H1 (cell line): ENCODE measurements around the gene WDR6. TPM values are rescaled to one million over a fixed set of nuclear protein-coding genes. Genes with fewer than 3 reads are reported as not detected.

ENCODE experiments used
- KDM1A ChIP-seq: fragments of 200-600, 300-600 bp; sonication (generic); IDR thresholded peaks from 2 replicates; pipeline ENCODE4 v1.7.1; 2016; ENCODE audit warnings: mild to moderate bottlenecking, low read length, borderline replicate concordance
- KDM5A ChIP-seq: fragments of 200-600 bp; IDR thresholded peaks from 2 replicates; pipeline ENCODE4 v1.7.1; 2012; ENCODE audit warnings: mild to moderate bottlenecking, low read length, inconsistent platforms, mixed read lengths
- TAF7 ChIP-seq: optimal IDR thresholded peaks from 2 replicates; pipeline ENCODE3; 2011; ENCODE audit warnings: low read depth, mild to moderate bottlenecking, inconsistent platforms, low read length, moderate library complexity, borderline replicate concordance
- polyA plus RNA-seq, 7 experiments: library from polyadenylated mRNA; depleted of rRNA in 3 of 7; stranded (reverse) in 5 of 7; unstranded in 2 of 7; fragments of >200 nt in 5 of 7; fragments of 200-250 nt in 2 of 7; gene quantifications; 1 replicate in 5 of 7; 2 replicates in 1 of 7; 4 replicates in 1 of 7; pipeline versions ENCODE4 v1.2.1 to v1.2.3, GENCODE V29; 2011 to 2013; ENCODE audit warnings: missing spikeins in 2 of 7, mixed read lengths in 2 of 7
- total RNA-seq: library from RNA; stranded (reverse); fragmentation: NEBNext Ultra II Directional; extraction: Animal tissue kit (Norgen Biotek cat#: 25700); gene quantifications from 2 replicates; pipeline ENCODE4 v1.2.1, GENCODE V29; 2021

Gene WDR6
- total and polyA plus RNA-seq, 2 of the 8 experiments (the other 6 are each of a cell fraction or from before 2014, with no cell fraction given), result 180 to 257 TPM

DNA sequence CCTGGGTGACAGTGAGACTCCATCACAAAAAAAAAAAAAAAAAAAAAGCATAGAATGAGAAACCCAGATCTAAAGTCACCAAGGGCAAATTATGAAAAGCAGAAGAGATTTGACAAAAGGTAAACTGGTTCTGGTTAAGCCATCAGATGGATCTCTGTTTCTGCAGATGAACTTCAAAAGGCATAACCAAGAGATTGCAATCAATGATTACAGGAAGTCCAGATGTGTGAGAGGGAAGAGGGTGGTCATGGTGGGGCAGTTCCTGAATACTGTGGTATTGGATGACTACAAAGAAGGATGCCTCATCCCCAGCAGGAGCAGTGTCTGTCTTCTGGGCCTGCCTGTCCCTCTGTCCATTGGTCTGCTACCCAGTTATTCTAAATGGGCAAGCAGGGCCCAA lies 13.4 kb upstream of the WDR6 start (continued):
- TF ChIP-seq KDM5A, result no peak
- TF ChIP-seq TAF7, result no peak
- TF ChIP-seq KDM1A, result no peak
